Measurements from ENCODE around the gene ADGRD2.

- TF ChIP-seq NR3C1 (IDR thresholded peaks at IDR 0.05) (no peak), POLR2A (IDR thresholded peaks at IDR 0.05; ENCODE audit: low read length) (no peak), ELK1 (IDR thresholded peaks at IDR 0.05; ENCODE audit: low read depth, low read length) (no peak), CHD4 (IDR thresholded peaks at IDR 0.05; ENCODE audit: borderline replicate concordance) (no peak), RCOR1 (IDR thresholded peaks at IDR 0.05; ENCODE audit: low read depth, low read length) (no peak), ZFP36 (IDR thresholded peaks at IDR 0.05; ENCODE audit: borderline replicate concordance, partially characterized antibody) (no peak), CTCF (IDR thresholded peaks at IDR 0.05) (no peak), HMGXB4 (CRISPR knock-in tag; IDR thresholded peaks at IDR 0.05; ENCODE audit: borderline replicate concordance) (no peak), USF2 (IDR thresholded peaks at IDR 0.05) (no peak), MAX (IDR thresholded peaks at IDR 0.05) (no peak), RAD21 (conservative IDR thresholded peaks at IDR 0.05 in 1 of 2, IDR thresholded peaks at IDR 0.05 in 1 of 2) (no peak), EP300 (IDR thresholded peaks at IDR 0.05) (no peak), SMC3 (IDR thresholded peaks at IDR 0.05) (no peak), EHMT2 (IDR thresholded peaks at IDR 0.05; ENCODE audit: low read depth) (no peak)
These were observed 42.6 kb downstream of the ADGRD2 start for GRCh38 chr9:124492818-124493217.
